Naive B cell (primary cell): ENCODE measurements around the gene LRCH1. TPM values are rescaled to one million over a fixed set of nuclear protein-coding genes. Genes with fewer than 3 reads are reported as not detected.

Experiments
- ATAC-seq, 2 donors: fragments of 150-1000 bp; cut with Tn5 transposase; 2 replicates each; pipeline ENCODE4 v1.10.0; 2021; ENCODE audit warnings: low read depth in 2 of 2, mild to moderate bottlenecking in 2 of 2, moderate library complexity in 2 of 2
- DNase-seq: peaks from one replicate; pipeline ENCODE4 v3.0.0; 2022
- H3K27ac Mint-ChIP-seq, 6 donors: one replicate each; pipeline ENCODE4 v1.8.0; 2020 to 2022; ENCODE audit warnings: mild to moderate bottlenecking in 6 of 6, mixed read lengths in 6 of 6, moderate library complexity in 5 of 6, inconsistent platforms in 2 of 6
- H3K27me3 Mint-ChIP-seq, 3 donors: one replicate each; pipeline ENCODE4 v1.8.0; 2021 to 2022; ENCODE audit warnings: mixed read lengths in 3 of 3, mild to moderate bottlenecking in 1 of 3
- H3K36me3 Mint-ChIP-seq, 2 donors: one replicate each; pipeline ENCODE4 v1.8.0; 2020 to 2022; ENCODE audit warnings: mixed read lengths in 2 of 2, inconsistent platforms in 1 of 2, mild to moderate bottlenecking in 1 of 2
- H3K4me1 Mint-ChIP-seq, 3 donors: one replicate each; pipeline ENCODE4 v1.8.0; 2020 to 2022; ENCODE audit warnings: mixed read lengths in 3 of 3, inconsistent platforms in 1 of 3, mild to moderate bottlenecking in 1 of 3, moderate library complexity in 1 of 3
- H3K4me3 Mint-ChIP-seq, 8 donors: one replicate each; pipeline ENCODE4 v1.8.0; 2020 to 2022; ENCODE audit warnings: mild to moderate bottlenecking in 8 of 8, mixed read lengths in 8 of 8, moderate library complexity in 8 of 8, inconsistent platforms in 2 of 8
- H3K9me3 Mint-ChIP-seq, 7 donors: one replicate each; pipeline ENCODE4 v1.8.0; 2020 to 2022; ENCODE audit warnings: mixed read lengths in 7 of 7, mild to moderate bottlenecking in 5 of 7, inconsistent platforms in 2 of 7, moderate library complexity in 1 of 7
- polyA plus RNA-seq, 6 donors: library from polyadenylated mRNA; unstranded; fragments of 300-500 nt; fragmentation: Illumina TruSeq; gene quantifications; one replicate each; pipeline ENCODE4 v1.2.3, GENCODE V29; 2021; ENCODE audit warnings: low read depth in 6 of 6

LRCH1 gene
- polyA plus RNA-seq, 6 donors from 2014 or later = 6.9 to 14.0 (median 9.8) TPM

GRCh38 chr13:46648166-46648607, 95.2 kb downstream of the LRCH1 start:
- Mint-ChIP-seq H3K4me1 (peaks cover 44 to 60% (median 59%) of the 10 kb centered on the region in 3 donors), H3K4me3 (peak overlapping the region in 3 of 8 donors; percentile 4 to 46 (median 42)), H3K9me3 (no peaks in the 10 kb centered on the region), H3K27me3 (no peaks in the 10 kb centered on the region), H3K27ac (peak overlapping the region in 5 of 6 donors; percentile 30 to 82 (median 70)), H3K36me3 (peaks cover 0 to 5% of the 10 kb centered on the region in 2 donors)
- peak; percentile 82 to 86 for ATAC-seq
- DNase-seq = no peak

GRCh38 chr13:46649816-46650215, 96.8 kb downstream of the LRCH1 start:
- Mint-ChIP-seq H3K36me3 (peaks cover 0 to 5% of the 10 kb centered on the region in 2 donors), H3K27me3 (no peaks in the 10 kb centered on the region), H3K27ac (peak overlapping the region in 1 of 6 donors; percentile 13), H3K4me3 (no peak overlapping the region), H3K4me1 (peaks cover 37 to 57% (median 48%) of the 10 kb centered on the region in 3 donors), H3K9me3 (no peaks in the 10 kb centered on the region)
- DNase-seq (no peak), ATAC-seq (no peak)

- DNase-seq (no peak), ATAC-seq (no peak)
- no peaks in the 10 kb centered on the region for H3K27me3 Mint-ChIP-seq
- H3K4me1 Mint-ChIP-seq = peaks cover 27 to 62% (median 34%) of the 10 kb centered on the region in 3 donors
- no peaks in the 10 kb centered on the region for H3K9me3 Mint-ChIP-seq
- H3K27ac Mint-ChIP-seq = peak overlapping the region in 4 of 6 donors; percentile 47 to 82 (median 70)
- H3K4me3 Mint-ChIP-seq = peak overlapping the region in 2 of 8 donors; percentile 22 to 24
- H3K36me3 Mint-ChIP-seq = peaks cover 0 to 5% of the 10 kb centered on the region in 2 donors
Observed at GRCh38 chr13:46654951-46655350, 102.0 kb downstream of the LRCH1 start.

GRCh38 chr13:46655377-46656180, 102.6 kb downstream of the LRCH1 start:
- H3K27me3 Mint-ChIP-seq = no peaks in the 10 kb centered on the region
- peak overlapping the region; percentile 68 to 92 (median 83) for H3K27ac Mint-ChIP-seq
- peaks cover 24 to 61% (median 34%) of the 10 kb centered on the region in 3 donors for H3K4me1 Mint-ChIP-seq
- peak overlapping the region in 7 of 8 donors; percentile 35 to 73 (median 56) for H3K4me3 Mint-ChIP-seq
- peaks cover 0 to 8% of the 10 kb centered on the region in 2 donors for H3K36me3 Mint-ChIP-seq
- peaks cover 0 to 1% (median 0%) of the 10 kb centered on the region in 7 donors for H3K9me3 Mint-ChIP-seq
- DNase-seq = no peak
- ATAC-seq = peak in 1 of 2 donors; percentile 7

GRCh38 chr13:46656786-46657185, 103.8 kb downstream of the LRCH1 start:
- DNase-seq = no peak
- peak overlapping the region in 4 of 8 donors; percentile 9 to 65 (median 54) for H3K4me3 Mint-ChIP-seq
- peaks cover 0 to 7% of the 10 kb centered on the region in 2 donors for H3K36me3 Mint-ChIP-seq
- H3K4me1 Mint-ChIP-seq = peaks cover 25 to 60% (median 39%) of the 10 kb centered on the region in 3 donors
- H3K27me3 Mint-ChIP-seq = no peaks in the 10 kb centered on the region
- ATAC-seq = peak; percentile 76 to 86
- H3K9me3 Mint-ChIP-seq = peaks cover 0 to 3% (median 0%) of the 10 kb centered on the region in 7 donors
- peak overlapping the region in 5 of 6 donors; percentile 59 to 93 (median 68) for H3K27ac Mint-ChIP-seq

- Mint-ChIP-seq H3K4me1 (peaks cover 41 to 73% (median 57%) of the 10 kb centered on the region in 3 donors), H3K27me3 (no peaks in the 10 kb centered on the region), H3K27ac (peak overlapping the region in 3 of 6 donors; percentile 21 to 68 (median 29)), H3K9me3 (peaks cover 0 to 3% (median 0%) of the 10 kb centered on the region in 7 donors), H3K4me3 (peak overlapping the region in 1 of 8 donors; percentile 25), H3K36me3 (peaks cover 0 to 7% of the 10 kb centered on the region in 2 donors)
- ATAC-seq = no peak
- no peak for DNase-seq
Observed at GRCh38 chr13:46659413-46660065, 106.6 kb downstream of the LRCH1 start.

GRCh38 chr13:46660416-46660815, 107.4 kb downstream of the LRCH1 start:
- Mint-ChIP-seq H3K4me3 (no peak overlapping the region), H3K36me3 (peaks cover 0 to 7% of the 10 kb centered on the region in 2 donors), H3K4me1 (peaks cover 42 to 69% (median 55%) of the 10 kb centered on the region in 3 donors), H3K9me3 (peaks cover 0 to 3% (median 0%) of the 10 kb centered on the region in 7 donors), H3K27ac (peak overlapping the region in 1 of 6 donors; percentile 74), H3K27me3 (no peaks in the 10 kb centered on the region)
- ATAC-seq = no peak
- no peak for DNase-seq

- H3K4me1 Mint-ChIP-seq = peaks cover 44 to 69% (median 55%) of the 10 kb centered on the region in 3 donors
- H3K4me3 Mint-ChIP-seq = no peak overlapping the region
- no peaks in the 10 kb centered on the region for H3K27me3 Mint-ChIP-seq
- ATAC-seq (no peak), DNase-seq (no peak)
- peak overlapping the region in 3 of 6 donors; percentile 5 to 79 (median 74) for H3K27ac Mint-ChIP-seq
- peaks cover 0 to 3% (median 0%) of the 10 kb centered on the region in 7 donors for H3K9me3 Mint-ChIP-seq
- peaks cover 0 to 7% of the 10 kb centered on the region in 2 donors for H3K36me3 Mint-ChIP-seq
Observed at GRCh38 chr13:46660857-46661256, 107.9 kb downstream of the LRCH1 start.

GRCh38 chr13:46662690-46663089, 109.7 kb downstream of the LRCH1 start:
- Mint-ChIP-seq H3K27me3 (no peaks in the 10 kb centered on the region), H3K4me1 (peaks cover 41 to 70% (median 60%) of the 10 kb centered on the region in 3 donors), H3K4me3 (peak overlapping the region in 1 of 8 donors; percentile 39), H3K9me3 (peaks cover 0 to 3% (median 0%) of the 10 kb centered on the region in 7 donors), H3K36me3 (peaks cover 0 to 7% of the 10 kb centered on the region in 2 donors), H3K27ac (peak overlapping the region in 4 of 6 donors; percentile 26 to 92 (median 74))
- DNase-seq = no peak
- peak in 1 of 2 donors; percentile 16 for ATAC-seq

- peaks cover 0 to 3% (median 0%) of the 10 kb centered on the region in 7 donors for H3K9me3 Mint-ChIP-seq
- peak overlapping the region; percentile 4 to 88 (median 70) for H3K27ac Mint-ChIP-seq
- peaks cover 45 to 70% (median 67%) of the 10 kb centered on the region in 3 donors for H3K4me1 Mint-ChIP-seq
- DNase-seq (no peak), ATAC-seq (peak in 1 of 2 donors; percentile 51)
- peak overlapping the region in 2 of 8 donors; percentile 6 to 13 for H3K4me3 Mint-ChIP-seq
- H3K36me3 Mint-ChIP-seq = peaks cover 0 to 7% of the 10 kb centered on the region in 2 donors
- H3K27me3 Mint-ChIP-seq = no peaks in the 10 kb centered on the region
Observed at GRCh38 chr13:46663206-46664037, 110.5 kb downstream of the LRCH1 start.

GRCh38 chr13:46664195-46664594, 111.2 kb downstream of the LRCH1 start:
- no peaks in the 10 kb centered on the region for H3K27me3 Mint-ChIP-seq
- H3K4me3 Mint-ChIP-seq = no peak overlapping the region
- H3K9me3 Mint-ChIP-seq = peaks cover 0 to 3% (median 0%) of the 10 kb centered on the region in 7 donors
- H3K4me1 Mint-ChIP-seq = peaks cover 51 to 75% (median 73%) of the 10 kb centered on the region in 3 donors
- H3K36me3 Mint-ChIP-seq = peaks cover 0 to 11% of the 10 kb centered on the region in 2 donors
- DNase-seq = no peak
- ATAC-seq = no peak
- peak overlapping the region in 4 of 6 donors; percentile 28 to 88 (median 80) for H3K27ac Mint-ChIP-seq

- ATAC-seq (no peak), DNase-seq (no peak)
- Mint-ChIP-seq H3K4me1 (peaks cover 55 to 80% (median 74%) of the 10 kb centered on the region in 3 donors), H3K9me3 (peaks cover 0 to 3% (median 0%) of the 10 kb centered on the region in 7 donors), H3K27ac (peak overlapping the region in 5 of 6 donors; percentile 69 to 97 (median 93)), H3K4me3 (peak overlapping the region in 3 of 8 donors; percentile 12 to 24 (median 20)), H3K36me3 (peaks cover 0 to 11% of the 10 kb centered on the region in 2 donors), H3K27me3 (no peaks in the 10 kb centered on the region)
Observed at GRCh38 chr13:46665248-46665632, 112.3 kb downstream of the LRCH1 start.
